Small intestine (tissue), 7 donors: ENCODE results near the gene ZFP57. TPM values are rescaled to one million over a fixed set of nuclear protein-coding genes. Genes with fewer than 3 reads are reported as not detected.
A peak's percentile ranks its signal among the peaks of the same experiment; 100 is the strongest.

Source experiments
- DNase-seq, 2 donors: peaks; one replicate each; pipeline versions ENCODE4 v3.0.0 to v3.0.0-alpha.2; 2013
- FAIRE-seq: peaks from 2 replicates; lab custom pipeline; 2012; peaks lifted over from hg19 to GRCh38; lab: Jason Lieb, UNC
- H3K27ac ChIP-seq, 3 donors: one replicate each; pipeline ENCODE4 v1.5.1; 2013; ENCODE audit warnings: low read length in 2 of 3, mild to moderate bottlenecking in 2 of 3, control low read depth in 1 of 3, inconsistent platforms in 1 of 3, low read depth in 1 of 3, moderate library complexity in 1 of 3
- H3K27me3 ChIP-seq, 3 donors: one replicate each; pipeline ENCODE4 v1.6.1; 2013; ENCODE audit warnings: low read length in 3 of 3, inconsistent platforms in 1 of 3; ENCODE audit not compliant: control insufficient read depth in 3 of 3, insufficient read depth in 3 of 3
- H3K36me3 ChIP-seq, 3 donors: one replicate each; pipeline ENCODE4 v1.6.1; 2013; ENCODE audit warnings: low read length in 3 of 3, inconsistent platforms in 1 of 3, low read depth in 1 of 3, mild to moderate bottlenecking in 1 of 3, moderate library complexity in 1 of 3; ENCODE audit not compliant: control insufficient read depth in 3 of 3, insufficient read depth in 2 of 3
- H3K4me1 ChIP-seq, 3 donors: one replicate each; pipeline ENCODE4 v1.6.1; 2013; ENCODE audit warnings: low read length in 2 of 3, inconsistent platforms in 1 of 3, low read depth in 1 of 3, mild to moderate bottlenecking in 1 of 3, moderate library complexity in 1 of 3; ENCODE audit not compliant: control insufficient read depth in 3 of 3, insufficient read depth in 2 of 3
- H3K4me3 ChIP-seq, 3 donors: one replicate each; pipeline ENCODE4 v1.5.1; 2013; ENCODE audit warnings: low read length in 3 of 3, control low read depth in 1 of 3, inconsistent platforms in 1 of 3, low read depth in 1 of 3, mild to moderate bottlenecking in 1 of 3, moderate library complexity in 1 of 3
- H3K9me3 ChIP-seq, 2 donors: one replicate each; pipeline ENCODE4 v1.6.1; 2013; ENCODE audit warnings: low read depth in 1 of 2, low read length in 1 of 2; ENCODE audit not compliant: control insufficient read depth in 2 of 2, insufficient read depth in 1 of 2
- WGBS, 3 donors: extraction: QIAGEN DNeasy Blood & Tissue Kit; methylation state at CpG; one replicate each; pipeline ENCODE4 v1.1.7; 2013; 5-methylcytosine and 5-hydroxymethylcytosine counted together
- polyA plus RNA-seq, 4 donors: library from polyadenylated mRNA; stranded (reverse) in 3 of 4; unstranded in 1 of 4; fragments of 200-250 nt in 3 of 4; fragments of 120-200 nt in 1 of 4; gene quantifications; one replicate each; pipeline versions ENCODE4 v1.2.1 to v1.2.3, GENCODE V29; 2013
- donor health status: healthy with polysubstance abuse.
- donor health status: control.
- donor health status: control.
- donor health status: Bipolar disorder and iron deficiency.
- donor health status: healthy.

Gene ZFP57
- polyA plus RNA-seq, 4 donors = 1.4 TPM; not detected in 3

GRCh38 chr6:29653452-29654038 lies 27.4 kb downstream of the ZFP57 start:
- Histone ChIP-seq H3K4me3 (no peak overlapping the region), H3K27me3 (peaks cover 0 to 15% (median 0%) of the 10 kb centered on the region in 3 donors), H3K27ac (no peak overlapping the region), H3K36me3 (no peaks in the 10 kb centered on the region), H3K4me1 (no peaks in the 10 kb centered on the region), H3K9me3 (no peaks in the 10 kb centered on the region)
- DNase-seq (peak; percentile 66 to 68), FAIRE-seq (no peak)
- 9 to 11% (median 10%) methylated on average over 8 of the region's 8 CpGs for WGBS, 3 donors

- H3K9me3 ChIP-seq = no peaks in the 10 kb centered on the region
- DNase-seq (no peak), FAIRE-seq (no peak)
- no peak overlapping the region for H3K4me3 ChIP-seq
- peaks cover 0 to 14% (median 0%) of the 10 kb centered on the region in 3 donors for H3K27me3 ChIP-seq
- H3K27ac ChIP-seq = no peak overlapping the region
- WGBS, 3 donors = 85 to 91% (median 88%) methylated on average over 10 of the region's 10 CpGs
- no peaks in the 10 kb centered on the region for H3K36me3 ChIP-seq
- no peaks in the 10 kb centered on the region for H3K4me1 ChIP-seq
Measured at GRCh38 chr6:29652198-29652584, 28.8 kb downstream of the ZFP57 start.

- no peak for FAIRE-seq
- 61 to 73% (median 71%) methylated on average over 6 to 8 of the region's 8 CpGs for WGBS, 3 donors
- Histone ChIP-seq H3K27me3 (peaks cover 0 to 8% (median 0%) of the 10 kb centered on the region in 3 donors), H3K27ac (no peak overlapping the region), H3K9me3 (no peaks in the 10 kb centered on the region), H3K4me3 (no peak overlapping the region), H3K4me1 (no peaks in the 10 kb centered on the region), H3K36me3 (no peaks in the 10 kb centered on the region)
- DNase-seq = peak in 1 of 2 donors; percentile 29
Measured at GRCh38 chr6:29651413-29652197, 29.3 kb downstream of the ZFP57 start.

- Histone ChIP-seq H3K27ac (peak overlapping the region; percentile 83 to 99 (median 96)), H3K36me3 (no peaks in the 10 kb centered on the region), H3K27me3 (peaks cover 0 to 4% (median 0%) of the 10 kb centered on the region in 3 donors), H3K9me3 (no peaks in the 10 kb centered on the region), H3K4me1 (no peaks in the 10 kb centered on the region), H3K4me3 (peak overlapping the region; percentile 54 to 61 (median 58))
- WGBS, 3 donors = 2 to 5% (median 4%) methylated on average over 33 of the region's 33 CpGs
- FAIRE-seq = no peak
- peak; percentile 97 to 100 for DNase-seq
Measured at GRCh38 chr6:29649701-29650673, 31.0 kb downstream of the ZFP57 start.

- 90 to 93% (median 92%) methylated on average over 23 of the region's 23 CpGs for whole genome bisulfite sequencing, 3 donors
- no peaks in the 10 kb centered on the region for H3K9me3 ChIP-seq
- H3K27me3 ChIP-seq = peaks cover 0 to 2% (median 0%) of the 10 kb centered on the region in 3 donors
- H3K36me3 ChIP-seq = no peaks in the 10 kb centered on the region
- H3K27ac ChIP-seq = no peak overlapping the region
- no peak for FAIRE-seq
- no peak overlapping the region for H3K4me3 ChIP-seq
- DNase-seq = peak in 1 of 2 donors; percentile 14
- no peaks in the 10 kb centered on the region for H3K4me1 ChIP-seq
Measured at GRCh38 chr6:29647927-29648642, 32.9 kb downstream of the ZFP57 start.

GRCh38 chr6:29641430-29642148 lies 39.4 kb downstream of the ZFP57 start:
- Histone ChIP-seq H3K27me3 (peaks cover 0 to 4% (median 0%) of the 10 kb centered on the region in 3 donors), H3K36me3 (no peaks in the 10 kb centered on the region), H3K4me3 (no peak overlapping the region), H3K4me1 (no peaks in the 10 kb centered on the region), H3K27ac (no peak overlapping the region), H3K9me3 (no peaks in the 10 kb centered on the region)
- DNase-seq (no peak), FAIRE-seq (no peak)
- WGBS, 3 donors = 10 to 25% (median 24%) methylated on average over 3 of the region's 3 CpGs

GRCh38 chr6:29637247-29637646 lies 43.7 kb downstream of the ZFP57 start:
- H3K36me3 ChIP-seq = no peaks in the 10 kb centered on the region
- DNase-seq (no peak), FAIRE-seq (no peak)
- peaks cover 0 to 16% (median under 1%) of the 10 kb centered on the region in 3 donors for H3K27me3 ChIP-seq
- peaks cover 0 to 2% of the 10 kb centered on the region in 2 donors for H3K9me3 ChIP-seq
- WGBS, 3 donors = 85 to 95% (median 87%) methylated on average over 9 of the region's 9 CpGs
- no peaks in the 10 kb centered on the region for H3K4me1 ChIP-seq
- no peak overlapping the region for H3K4me3 ChIP-seq
- H3K27ac ChIP-seq = no peak overlapping the region
